Measurements from ENCODE around the gene KIF14. TPM values are rescaled to one million over a fixed set of nuclear protein-coding genes. Genes with fewer than 3 reads are reported as not detected.

Gene KIF14
- total RNA-seq, 1 donor from 2014 or later = 13.9 TPM

DNA sequence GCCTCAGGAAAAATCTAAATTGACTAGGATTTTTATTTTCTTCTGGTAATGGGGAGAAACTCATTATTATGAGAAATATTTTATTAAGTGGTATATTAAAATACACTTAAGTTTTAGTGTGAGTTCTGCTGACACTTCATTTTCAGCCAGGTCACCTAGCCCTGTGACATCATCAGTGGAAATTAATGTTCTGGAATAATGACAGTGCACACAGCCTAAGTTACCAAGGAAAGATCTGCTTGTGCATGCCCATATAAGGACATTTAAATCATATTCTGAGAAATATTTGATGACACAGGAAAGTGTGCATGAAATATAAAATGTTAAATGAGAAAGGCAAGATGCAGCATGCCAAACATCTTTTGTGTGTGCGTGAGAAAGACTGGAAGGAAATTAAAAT is 102.0 kb downstream of the KIF14 start:
- no peak for TF ChIP-seq CTCF (conservative IDR thresholded peaks at IDR 0.05; ENCODE audit: low read depth, low read length)
- no peak for DNase-seq (ENCODE audit: low read depth)
- no peak overlapping the region for H3K4me3 ChIP-seq (ENCODE audit: low read depth, low read length)

GRCh38 chr1:200512191-200512590 is 108.4 kb downstream of the KIF14 start:
- no peak for TF ChIP-seq CTCF (conservative IDR thresholded peaks at IDR 0.05; ENCODE audit: low read depth, low read length)
- H3K4me3 ChIP-seq (ENCODE audit: low read depth, low read length) = no peak overlapping the region
- peak; percentile 39 for DNase-seq (ENCODE audit: low read depth)

DNA sequence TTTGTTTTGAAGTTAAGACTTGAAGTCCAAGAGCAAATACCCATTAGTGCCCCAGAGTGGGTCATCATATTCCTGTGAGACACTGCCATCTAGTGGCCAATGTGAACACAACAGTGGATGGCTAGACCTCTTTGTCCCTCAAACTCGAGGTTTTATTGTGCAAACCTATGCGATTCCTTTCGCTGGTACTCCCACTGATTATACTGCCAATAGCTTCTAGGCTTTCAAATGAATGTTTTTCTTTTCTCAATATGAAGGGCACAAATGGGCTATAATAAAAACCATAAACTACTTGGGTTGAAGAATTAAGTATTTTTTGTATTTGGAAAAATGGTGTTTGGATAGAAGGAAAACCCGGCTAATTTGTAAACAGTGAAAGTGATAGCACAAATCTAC is 110.3 kb downstream of the KIF14 start:
- no peak overlapping the region for H3K4me3 ChIP-seq (ENCODE audit: low read depth, low read length)
- peak; percentile 96 for TF ChIP-seq CTCF (conservative IDR thresholded peaks at IDR 0.05; ENCODE audit: low read depth, low read length)
- DNase-seq (ENCODE audit: low read depth) = peak; percentile 39

DNA sequence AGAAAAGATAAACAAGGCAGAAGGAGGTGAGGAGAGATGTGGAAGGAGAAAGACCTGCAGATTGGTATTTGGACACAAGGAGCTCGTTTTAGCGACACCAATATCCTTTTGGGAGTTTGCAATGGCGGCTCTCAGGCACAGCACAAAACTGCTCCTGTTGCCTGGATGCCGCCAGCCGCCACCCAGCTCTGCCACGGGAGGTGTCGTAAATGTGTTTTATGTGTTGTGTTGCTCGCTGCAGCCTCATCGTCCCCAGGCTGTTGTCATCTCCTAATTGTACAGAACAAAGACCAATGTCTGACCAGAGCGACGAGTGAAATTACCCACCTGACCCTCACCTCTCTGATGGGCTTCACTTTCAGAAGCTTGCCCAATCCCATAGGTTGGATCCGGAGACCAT is 114.1 kb downstream of the KIF14 start:
- TF ChIP-seq CTCF (conservative IDR thresholded peaks at IDR 0.05; ENCODE audit: low read depth, low read length) = no peak
- H3K4me3 ChIP-seq (ENCODE audit: low read depth, low read length) = no peak overlapping the region
- DNase-seq (ENCODE audit: low read depth) = no peak

DNA sequence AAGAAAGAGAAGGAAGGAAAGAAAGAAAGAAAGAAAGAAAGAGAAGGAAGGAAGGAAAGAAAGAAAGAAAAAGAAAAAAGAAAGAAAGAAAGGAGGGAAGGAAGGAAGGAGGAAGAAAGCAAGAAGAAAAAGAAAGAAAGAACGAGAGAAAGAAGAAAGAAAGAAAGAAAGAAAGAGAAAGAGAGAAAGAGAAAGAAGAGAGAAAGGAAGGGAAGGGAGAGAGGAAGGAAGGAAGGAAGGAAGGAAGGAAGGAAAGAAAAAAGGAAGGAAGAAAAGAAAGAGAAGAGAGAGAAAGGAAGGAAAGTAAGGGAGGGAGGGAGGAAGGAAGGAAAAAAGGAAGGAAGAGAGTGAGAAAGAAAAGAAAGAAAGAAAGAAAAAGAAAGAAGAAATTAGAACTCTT is 115.3 kb downstream of the KIF14 start:
- no peak for TF ChIP-seq CTCF (conservative IDR thresholded peaks at IDR 0.05; ENCODE audit: low read depth, low read length)
- H3K4me3 ChIP-seq (ENCODE audit: low read depth, low read length) = no peak overlapping the region
- no peak for DNase-seq (ENCODE audit: low read depth)

Other genes starting within 250 kb of the KIF14 start
- 17.4 and 18.0 TPM in 2 replicates for gene ZNF281, start 210.7 kb downstream of the KIF14 start, total RNA-seq
- gene DDX59, start 49.2 kb upstream of the KIF14 start, total RNA-seq = 9.2 and 15.7 TPM in 2 replicates
- gene CAMSAP2, start 118.1 kb upstream of the KIF14 start, total RNA-seq = 10.6 and 12.1 TPM in 2 replicates

Data from epithelial cell of proximal tubule (primary cell).